Measurements from ENCODE around the gene PHLDA2. TPM values are rescaled to one million over a fixed set of nuclear protein-coding genes. Genes with fewer than 3 reads are reported as not detected.
"Not testable (repeated sequence)": the region's sequence is repeated elsewhere in the genome, so short reads cannot be mapped to it uniquely, and the experiment has no call there.

Gene PHLDA2
- total RNA-seq, 1 donor from 2014 or later, result not detected

DNA sequence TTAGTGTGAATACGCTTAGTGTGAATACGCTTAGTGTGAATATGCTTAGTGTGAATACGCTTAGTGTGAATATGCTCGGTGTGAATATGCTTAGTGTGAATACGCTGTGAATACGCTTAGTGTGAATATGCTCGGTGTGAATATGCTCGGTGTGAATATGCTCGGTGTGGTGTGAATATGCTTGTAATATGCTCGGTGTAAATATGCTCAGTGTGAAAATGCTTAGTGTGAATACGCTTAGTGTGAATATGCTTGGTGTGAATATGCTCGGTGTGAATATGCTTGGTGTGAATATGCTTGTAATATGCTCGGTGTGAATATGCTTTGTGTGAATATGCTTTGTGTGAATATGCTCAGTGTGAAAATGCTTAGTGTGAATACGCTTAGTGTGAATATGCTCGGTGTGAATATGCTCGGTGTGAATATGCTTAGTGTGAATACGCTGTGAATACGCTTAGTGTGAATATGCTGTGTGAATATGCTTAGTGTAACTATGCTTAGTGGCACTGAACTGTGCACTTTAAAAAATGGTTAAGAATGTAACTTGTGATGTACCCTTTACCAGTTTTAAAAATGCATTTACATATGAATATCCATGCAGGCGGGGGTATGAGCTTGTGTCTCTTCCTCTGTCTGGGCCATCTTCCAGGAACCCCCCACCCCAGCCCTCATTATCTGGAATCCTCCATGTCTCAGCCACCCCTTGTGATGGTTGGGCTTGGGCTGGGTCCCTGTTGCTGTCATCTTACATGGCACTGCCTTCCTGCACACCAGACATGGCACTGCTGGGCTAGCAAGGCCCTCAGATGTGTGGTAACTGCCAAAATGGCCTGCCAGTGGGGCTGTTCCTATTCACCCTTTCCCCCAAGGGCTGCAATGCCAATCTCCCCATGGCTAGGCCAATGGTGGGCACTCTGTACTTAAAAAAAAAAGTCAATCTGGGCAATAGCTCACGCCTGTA, 9.5 kb upstream of the PHLDA2 start:
- H3K9ac ChIP-seq (ENCODE audit: low read depth in 1 of 3, low read length in 3 of 3); H3K27me3 ChIP-seq (ENCODE audit: control insufficient read depth in 3 of 3, insufficient read depth in 3 of 3, low read length in 3 of 3); H3K4me3 ChIP-seq (ENCODE audit: low read length in 3 of 3); H3K27ac ChIP-seq (ENCODE audit: low read depth, low read length); H3K9me3 ChIP-seq (ENCODE audit: control insufficient read depth in 3 of 3, low read length in 3 of 3); H3K36me3 ChIP-seq (ENCODE audit: control insufficient read depth in 3 of 3, insufficient read depth in 3 of 3, low read length in 3 of 3): not testable (repeated sequence)
- peaks cover 7 to 20% (median 9%) of the 10 kb centered on the region in 3 donors for H3K4me1 ChIP-seq (ENCODE audit: control insufficient read depth in 3 of 3, insufficient read depth in 3 of 3, low read length in 3 of 3)

DNA sequence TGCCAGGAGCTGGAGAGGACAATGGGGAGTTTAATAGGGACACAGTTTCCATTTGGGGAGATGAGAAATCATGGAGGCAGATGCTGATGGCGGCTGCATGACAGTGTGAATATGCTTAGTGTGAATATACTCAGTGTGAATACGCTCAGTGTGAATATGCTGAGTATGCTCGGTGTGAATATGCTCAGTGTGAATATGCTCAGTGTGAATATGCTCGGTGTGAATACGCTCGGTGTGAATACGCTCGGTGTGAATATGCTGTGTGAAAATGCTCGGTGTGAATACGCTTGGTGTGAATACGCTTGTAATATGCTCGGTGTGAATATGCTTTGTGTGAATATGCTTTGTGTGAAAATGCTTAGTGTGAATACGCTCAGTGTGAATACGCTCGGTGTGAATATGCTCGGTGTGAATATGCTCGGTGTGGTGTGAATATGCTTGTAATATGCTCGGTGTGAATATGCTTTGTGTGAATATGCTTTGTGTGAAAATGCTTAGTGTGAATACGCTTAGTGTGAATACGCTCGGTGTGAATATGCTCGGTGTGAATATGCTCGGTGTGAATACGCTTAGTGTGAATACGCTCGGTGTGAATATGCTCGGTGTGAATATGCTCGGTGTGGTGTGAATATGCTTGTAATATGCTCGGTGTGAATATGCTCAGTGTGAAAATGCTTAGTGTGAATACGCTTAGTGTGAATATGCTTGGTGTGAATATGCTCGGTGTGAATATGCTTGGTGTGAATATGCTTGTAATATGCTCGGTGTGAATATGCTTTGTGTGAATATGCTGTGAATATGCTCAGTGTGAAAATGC, 8.6 kb upstream of the PHLDA2 start:
- H3K9ac ChIP-seq (ENCODE audit: low read depth in 1 of 3, low read length in 3 of 3); H3K27me3 ChIP-seq (ENCODE audit: control insufficient read depth in 3 of 3, insufficient read depth in 3 of 3, low read length in 3 of 3); H3K27ac ChIP-seq (ENCODE audit: low read depth, low read length); H3K36me3 ChIP-seq (ENCODE audit: control insufficient read depth in 3 of 3, insufficient read depth in 3 of 3, low read length in 3 of 3); H3K9me3 ChIP-seq (ENCODE audit: control insufficient read depth in 3 of 3, low read length in 3 of 3): not testable (repeated sequence)
- H3K4me1 ChIP-seq (ENCODE audit: control insufficient read depth in 3 of 3, insufficient read depth in 3 of 3, low read length in 3 of 3), result peaks cover 7 to 20% (median 9%) of the 10 kb centered on the region in 3 donors
- H3K4me3 ChIP-seq (ENCODE audit: low read length in 3 of 3), result peak overlapping the region in 1 of 3 donors; percentile 29

DNA sequence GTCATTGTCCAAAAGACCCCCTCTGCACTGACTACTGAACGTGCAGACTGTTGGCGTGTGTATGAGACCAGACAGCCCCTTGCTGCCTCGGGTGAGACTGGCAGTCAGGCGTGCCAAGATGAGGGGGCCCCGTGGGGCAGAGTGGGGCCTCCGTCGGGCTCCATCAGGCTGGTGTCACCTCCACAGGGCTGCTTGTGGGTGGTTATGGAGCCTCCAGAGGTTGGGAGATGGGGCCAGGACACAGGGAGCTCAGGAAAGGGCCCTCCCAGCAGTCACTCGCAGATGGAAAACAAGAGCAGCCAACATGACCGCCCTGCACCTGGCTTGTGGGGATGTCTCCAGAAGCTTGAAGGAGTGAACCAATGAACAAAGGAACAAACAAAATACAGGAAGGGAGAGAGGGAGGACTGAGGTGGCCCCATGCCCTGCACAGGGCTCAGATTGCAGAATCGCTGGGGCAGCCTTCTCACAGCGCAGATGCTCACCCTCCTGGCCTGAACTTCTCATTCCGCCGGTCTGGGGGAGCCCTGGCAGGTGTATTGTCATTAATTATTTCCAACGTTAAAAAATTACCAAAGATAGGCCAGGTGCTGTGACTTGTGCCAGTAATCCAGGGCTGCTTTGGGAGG, 5.5 kb upstream of the PHLDA2 start:
- no peak overlapping the region for H3K4me3 ChIP-seq (ENCODE audit: low read length in 3 of 3)
- no peaks in the 10 kb centered on the region for H3K36me3 ChIP-seq (ENCODE audit: control insufficient read depth in 3 of 3, insufficient read depth in 3 of 3, low read length in 3 of 3)
- H3K27me3 ChIP-seq (ENCODE audit: control insufficient read depth in 3 of 3, insufficient read depth in 3 of 3, low read length in 3 of 3), result peaks cover 10 to 28% (median 24%) of the 10 kb centered on the region in 3 donors
- peaks cover 0 to 5% (median 4%) of the 10 kb centered on the region in 3 donors for H3K9me3 ChIP-seq (ENCODE audit: control insufficient read depth in 3 of 3, low read length in 3 of 3)
- peaks cover 8 to 15% (median 10%) of the 10 kb centered on the region in 3 donors for H3K4me1 ChIP-seq (ENCODE audit: control insufficient read depth in 3 of 3, insufficient read depth in 3 of 3, low read length in 3 of 3)
- no peak overlapping the region for H3K27ac ChIP-seq (ENCODE audit: low read depth, low read length)
- H3K9ac ChIP-seq (ENCODE audit: low read depth in 1 of 3, low read length in 3 of 3), result no peak overlapping the region

DNA sequence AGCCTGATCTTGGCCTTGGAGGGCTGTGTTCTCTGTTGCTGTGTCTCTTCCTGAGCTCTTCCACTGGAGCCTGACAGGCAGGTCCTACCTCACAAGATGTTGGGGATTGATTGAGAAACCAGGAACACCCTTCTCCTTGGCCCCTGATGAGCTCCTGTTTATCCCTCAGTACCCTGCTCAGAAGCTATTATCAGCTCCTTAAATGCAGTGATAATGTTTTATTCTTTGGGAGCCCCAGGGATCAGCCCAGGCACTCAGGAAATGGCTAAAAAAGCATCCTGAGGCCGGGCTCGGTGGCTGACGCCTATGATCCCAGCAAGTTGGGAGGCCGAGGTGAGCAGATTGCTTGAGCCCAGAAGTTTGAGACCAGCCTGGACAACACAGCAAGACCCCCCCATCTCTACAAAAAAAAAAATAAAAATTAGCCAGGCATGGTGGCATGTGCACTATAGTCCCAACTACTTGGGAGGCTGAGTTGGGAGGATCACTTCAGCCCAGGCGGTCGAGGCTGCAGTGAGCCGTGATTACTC, 4.9 kb upstream of the PHLDA2 start:
- peaks cover 8 to 12% (median 10%) of the 10 kb centered on the region in 3 donors for H3K4me1 ChIP-seq (ENCODE audit: control insufficient read depth in 3 of 3, insufficient read depth in 3 of 3, low read length in 3 of 3)
- no peak overlapping the region for H3K27ac ChIP-seq (ENCODE audit: low read depth, low read length)
- peaks cover 11 to 32% (median 28%) of the 10 kb centered on the region in 3 donors for H3K27me3 ChIP-seq (ENCODE audit: control insufficient read depth in 3 of 3, insufficient read depth in 3 of 3, low read length in 3 of 3)
- H3K9me3 ChIP-seq (ENCODE audit: control insufficient read depth in 3 of 3, low read length in 3 of 3), result peaks cover 0 to 5% (median 4%) of the 10 kb centered on the region in 3 donors
- no peaks in the 10 kb centered on the region for H3K36me3 ChIP-seq (ENCODE audit: control insufficient read depth in 3 of 3, insufficient read depth in 3 of 3, low read length in 3 of 3)
- H3K4me3 ChIP-seq (ENCODE audit: low read length in 3 of 3), result no peak overlapping the region
- no peak overlapping the region for H3K9ac ChIP-seq (ENCODE audit: low read depth in 1 of 3, low read length in 3 of 3)

DNA sequence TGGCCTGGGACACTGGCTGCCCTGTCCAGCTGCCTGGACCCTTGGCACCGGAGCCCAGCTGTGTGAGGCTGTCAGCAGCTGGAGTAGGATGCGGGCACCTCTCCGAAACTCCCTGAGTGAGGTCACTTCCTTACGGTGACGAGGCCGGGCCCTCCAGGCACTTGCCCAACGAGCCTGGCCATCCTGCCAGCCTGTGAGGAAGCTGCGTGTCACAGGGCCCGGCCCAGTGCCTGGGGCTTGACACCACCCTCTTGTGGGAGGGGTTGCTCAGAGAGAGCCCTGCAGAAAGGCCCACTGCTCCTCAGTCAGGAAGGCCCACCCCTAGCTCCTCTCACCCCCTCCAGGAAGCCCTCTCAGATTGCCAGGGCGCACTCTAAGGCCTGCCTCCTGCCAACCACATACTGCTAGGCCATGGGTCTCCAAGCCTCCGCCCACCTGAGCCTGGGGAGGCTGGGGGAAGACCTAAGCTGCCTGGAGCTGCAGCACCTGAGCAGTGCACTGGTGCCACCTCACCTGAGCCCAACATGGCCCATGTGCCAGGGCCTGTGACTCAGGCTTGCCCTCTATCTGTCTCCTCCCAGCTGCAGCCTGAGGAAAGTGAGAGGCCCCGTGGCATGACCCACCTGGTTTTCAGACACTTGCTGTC, 4.3 kb upstream of the PHLDA2 start:
- Histone ChIP-seq H3K27me3 (ENCODE audit: control insufficient read depth in 3 of 3, insufficient read depth in 3 of 3, low read length in 3 of 3) (peaks cover 15 to 38% (median 34%) of the 10 kb centered on the region in 3 donors), H3K4me3 (ENCODE audit: low read length in 3 of 3) (no peak overlapping the region), H3K27ac (ENCODE audit: low read depth, low read length) (no peak overlapping the region), H3K4me1 (ENCODE audit: control insufficient read depth in 3 of 3, insufficient read depth in 3 of 3, low read length in 3 of 3) (peaks cover 8 to 17% (median 16%) of the 10 kb centered on the region in 3 donors), H3K36me3 (ENCODE audit: control insufficient read depth in 3 of 3, insufficient read depth in 3 of 3, low read length in 3 of 3) (no peaks in the 10 kb centered on the region), H3K9ac (ENCODE audit: low read depth in 1 of 3, low read length in 3 of 3) (no peak overlapping the region), H3K9me3 (ENCODE audit: control insufficient read depth in 3 of 3, low read length in 3 of 3) (peaks cover 0 to 5% (median 4%) of the 10 kb centered on the region in 3 donors)

DNA sequence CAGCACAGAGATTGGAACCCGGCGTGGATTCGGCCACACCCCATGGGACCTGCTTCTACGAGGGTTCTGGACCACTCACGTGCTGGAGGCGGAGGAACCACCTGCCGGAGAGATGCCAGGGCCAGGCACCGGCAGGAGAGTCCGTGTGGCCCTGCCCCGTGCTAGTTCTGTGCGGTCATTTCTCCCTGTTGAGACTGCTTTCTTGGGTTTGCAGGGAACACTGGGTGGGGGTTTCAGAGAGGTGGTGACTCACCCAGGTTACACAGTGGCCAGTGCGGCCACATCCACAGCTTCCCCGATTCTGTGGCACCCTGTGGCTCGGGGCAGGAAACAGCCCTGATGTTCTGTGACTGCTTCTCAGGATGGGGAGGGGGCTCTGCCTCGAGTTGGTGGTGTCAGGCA, 3.6 kb upstream of the PHLDA2 start:
- Histone ChIP-seq H3K4me3 (ENCODE audit: low read length in 3 of 3) (no peak overlapping the region), H3K9ac (ENCODE audit: low read depth in 1 of 3, low read length in 3 of 3) (no peak overlapping the region)

DNA sequence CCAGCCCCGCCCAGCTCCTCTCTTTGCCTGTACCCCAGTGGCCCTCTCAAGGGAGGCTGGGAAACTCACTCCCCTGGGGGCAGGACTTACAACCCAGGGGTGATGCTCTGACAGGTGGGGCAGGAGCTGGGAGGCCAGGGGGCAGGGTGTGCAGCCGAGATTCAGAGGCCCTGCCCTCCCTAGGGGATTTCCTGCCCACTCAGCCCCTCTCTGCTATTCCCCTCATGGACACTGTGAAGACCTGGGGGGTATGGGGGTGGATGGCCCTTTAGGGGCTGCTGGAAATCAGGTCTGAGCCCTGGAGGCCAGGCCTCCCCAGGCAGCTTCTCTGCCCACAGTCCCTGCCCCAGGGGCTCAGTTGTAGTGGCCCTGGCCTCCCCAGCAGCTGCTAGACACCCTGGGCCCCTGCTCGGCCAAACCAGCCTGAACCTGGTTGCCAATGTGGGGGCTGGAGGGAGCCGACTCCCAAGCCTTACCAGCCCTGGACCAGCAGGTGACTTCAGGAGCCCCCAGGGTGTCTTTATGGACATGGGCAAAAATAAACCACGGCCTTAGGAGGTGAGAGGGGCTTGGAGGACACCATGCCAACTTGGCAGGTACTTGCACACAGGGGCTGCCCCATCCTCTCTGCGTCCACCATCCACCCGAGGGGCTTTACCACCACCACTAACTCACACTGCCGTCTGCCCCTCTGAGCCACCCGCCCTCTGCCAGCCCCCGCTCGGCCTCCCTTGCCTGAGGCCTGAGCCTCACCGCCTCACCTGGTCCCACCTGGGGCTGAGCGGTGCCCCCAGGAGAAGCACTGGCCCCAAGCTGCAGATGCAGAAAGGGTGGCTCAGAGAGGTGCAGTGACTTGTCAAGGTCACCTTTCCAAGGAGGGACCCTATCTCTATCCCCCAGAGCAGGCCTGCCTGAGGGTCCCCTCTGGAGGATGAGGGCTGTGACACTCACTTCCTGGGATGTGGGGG, 2.8 kb upstream of the PHLDA2 start:
- peaks cover 10 to 20% (median 16%) of the 10 kb centered on the region in 3 donors for H3K4me1 ChIP-seq (ENCODE audit: control insufficient read depth in 3 of 3, insufficient read depth in 3 of 3, low read length in 3 of 3)
- H3K4me3 ChIP-seq (ENCODE audit: low read length in 3 of 3), result no peak overlapping the region
- no peaks in the 10 kb centered on the region for H3K9me3 ChIP-seq (ENCODE audit: control insufficient read depth in 3 of 3, low read length in 3 of 3)
- H3K36me3 ChIP-seq (ENCODE audit: control insufficient read depth in 3 of 3, insufficient read depth in 3 of 3, low read length in 3 of 3), result no peaks in the 10 kb centered on the region
- no peak overlapping the region for H3K27ac ChIP-seq (ENCODE audit: low read depth, low read length)
- H3K27me3 ChIP-seq (ENCODE audit: control insufficient read depth in 3 of 3, insufficient read depth in 3 of 3, low read length in 3 of 3), result peaks cover 28 to 52% (median 48%) of the 10 kb centered on the region in 3 donors
- H3K9ac ChIP-seq (ENCODE audit: low read depth in 1 of 3, low read length in 3 of 3), result no peak overlapping the region

More for the DNA sequence above, 3.6 kb upstream of the PHLDA2 start:
- H3K4me1 ChIP-seq (ENCODE audit: control insufficient read depth in 3 of 3, insufficient read depth in 3 of 3, low read length in 3 of 3), result peaks cover 10 to 20% (median 16%) of the 10 kb centered on the region in 3 donors
- no peaks in the 10 kb centered on the region for H3K36me3 ChIP-seq (ENCODE audit: control insufficient read depth in 3 of 3, insufficient read depth in 3 of 3, low read length in 3 of 3)
- H3K27ac ChIP-seq (ENCODE audit: low read depth, low read length), result no peak overlapping the region
- H3K27me3 ChIP-seq (ENCODE audit: control insufficient read depth in 3 of 3, insufficient read depth in 3 of 3, low read length in 3 of 3), result peaks cover 20 to 45% (median 40%) of the 10 kb centered on the region in 3 donors
- peaks cover 0 to 5% (median 4%) of the 10 kb centered on the region in 3 donors for H3K9me3 ChIP-seq (ENCODE audit: control insufficient read depth in 3 of 3, low read length in 3 of 3)

DNA sequence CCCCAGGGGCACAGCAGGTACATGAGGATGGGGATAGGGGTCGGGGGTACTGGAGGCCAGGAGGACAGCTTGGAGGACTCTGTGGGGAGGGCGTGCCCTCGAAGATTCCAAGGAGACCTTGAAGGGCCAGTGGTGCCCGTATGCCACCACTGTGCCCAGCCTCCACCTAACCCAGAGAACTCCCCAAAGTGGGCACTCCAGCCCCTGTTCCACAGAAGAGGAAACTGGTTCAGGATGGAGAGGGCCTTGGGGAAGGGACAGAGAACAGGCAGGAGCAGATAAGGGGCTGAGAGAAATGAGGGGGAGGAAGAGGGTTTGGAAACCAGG, 2.2 kb upstream of the PHLDA2 start:
- no peaks in the 10 kb centered on the region for H3K36me3 ChIP-seq (ENCODE audit: control insufficient read depth in 3 of 3, insufficient read depth in 3 of 3, low read length in 3 of 3)
- H3K9me3 ChIP-seq (ENCODE audit: control insufficient read depth in 3 of 3, low read length in 3 of 3), result no peaks in the 10 kb centered on the region
- H3K4me3 ChIP-seq (ENCODE audit: low read length in 3 of 3), result no peak overlapping the region
- H3K27me3 ChIP-seq (ENCODE audit: control insufficient read depth in 3 of 3, insufficient read depth in 3 of 3, low read length in 3 of 3), result peaks cover 34 to 57% (median 52%) of the 10 kb centered on the region in 3 donors
- peaks cover 10 to 20% (median 16%) of the 10 kb centered on the region in 3 donors for H3K4me1 ChIP-seq (ENCODE audit: control insufficient read depth in 3 of 3, insufficient read depth in 3 of 3, low read length in 3 of 3)
- H3K27ac ChIP-seq (ENCODE audit: low read depth, low read length), result no peak overlapping the region
- no peak overlapping the region for H3K9ac ChIP-seq (ENCODE audit: low read depth in 1 of 3, low read length in 3 of 3)
